Panc1 (cell line): ENCODE data around the gene SCAF1. TPM values are rescaled to one million over a fixed set of nuclear protein-coding genes. Genes with fewer than 3 reads are reported as not detected.

Experiments
- ATAC-seq: fragments of 200-7000 bp; cut with Tn5 transposase; 2 replicates; pipeline ENCODE4 v1.9.1; 2020; ENCODE audit warnings: mild to moderate bottlenecking, moderate library complexity
- BruUV-seq: library from RNA; stranded (reverse); fragments of 400-500 nt; replicated peaks from 2 replicates; lab custom pipeline; 2021; lab: Mats Ljungman, UMichigan
- CTCF ChIA-PET: fragments of 300-600 bp; sonication (Branson Sonifier 250); formaldehyde crosslinking; loops from one replicate; lab custom pipeline; 2022; ENCODE audit warnings: antibody characterized with exemption; lab: Charles Lee
- POLR2A ChIA-PET: fragments of 300-600 bp; sonication (Branson Sonifier 250); formaldehyde crosslinking; loops from one replicate; lab custom pipeline; 2022; ENCODE audit warnings: antibody characterized with exemption; lab: Charles Lee
- DNase-seq: peaks from one replicate; pipeline ENCODE4 v3.0.0-alpha.2; 2010; ENCODE audit warnings: low read depth, low spot score
- H3K27ac ChIP-seq: 2 replicates; pipeline ENCODE4 v1.5.1; 2011; ENCODE audit warnings: mild to moderate bottlenecking, low read length, inconsistent platforms
- H3K27me3 ChIP-seq: fragments of 200-500 bp; sonication (Bioruptor generic); 2 replicates; pipeline ENCODE4 v1.6.0; 2014; ENCODE audit warnings: low read length, inconsistent platforms; ENCODE audit not compliant: control insufficient read depth, insufficient read depth
- H3K36me3 ChIP-seq: fragments of 200-500 bp; sonication (Bioruptor generic); 2 replicates; pipeline ENCODE4 v1.5.1; 2014; ENCODE audit warnings: inconsistent platforms, mild to moderate bottlenecking, low read length, moderate library complexity; ENCODE audit not compliant: control insufficient read depth, insufficient read depth
- H3K4me1 ChIP-seq: 2 replicates; pipeline ENCODE4 v1.5.1; 2011; ENCODE audit warnings: inconsistent platforms, mild to moderate bottlenecking, low read length, moderate library complexity; ENCODE audit not compliant: control insufficient read depth, insufficient read depth
- H3K4me3 ChIP-seq, 2 experiments: 2 replicates each; pipeline ENCODE4 v1.5.1; 2011 to 2012; ENCODE audit warnings: low read depth in 2 of 2, low read length in 2 of 2, mild to moderate bottlenecking in 2 of 2, inconsistent platforms in 1 of 2, moderate library complexity in 1 of 2
- H3K9me3 ChIP-seq: fragments of 200-500 bp; sonication (Bioruptor generic); 2 replicates; pipeline ENCODE4 v1.5.1; 2014; ENCODE audit warnings: low read depth, mild to moderate bottlenecking, inconsistent platforms, low read length, moderate library complexity; ENCODE audit not compliant: control insufficient read depth, insufficient read depth
- POLR2AphosphoS5 ChIP-seq: IDR thresholded peaks from 2 replicates; pipeline ENCODE4 v1.6.1; 2012; ENCODE audit warnings: mild to moderate bottlenecking, low read depth, low read length, moderate library complexity
- SIN3A ChIP-seq: IDR thresholded peaks from 2 replicates; pipeline ENCODE4 v1.6.1; 2012; ENCODE audit warnings: low read depth, mild to moderate bottlenecking, low read length, moderate library complexity, borderline replicate concordance; ENCODE audit not compliant: insufficient read depth
- TCF7L2 ChIP-seq: IDR thresholded peaks from 2 replicates; pipeline ENCODE4 v1.6.1; 2011; ENCODE audit warnings: mild to moderate bottlenecking, low read depth, low read length, inconsistent platforms
- in situ Hi-C: cut with HindIII; loops from 2 replicates; pipeline ENCODE4 v1.10.0; 2016; ENCODE audit warnings: low sequenced_read_pairs, low pct_unique_long_range_greater_than_20kb
- intact Hi-C: fragments of 100-400 bp; cut with micrococcal nuclease; formaldehyde crosslinking; loops from one replicate; pipeline ENCODE4 v1.10.0; 2022; ENCODE audit not compliant: unreplicated experiment
- total RNA-seq: library from RNA; stranded (reverse); gene quantifications from one replicate; pipeline ENCODE4 v1.2.1, GENCODE V29; 2021; ENCODE audit not compliant: unreplicated experiment
- TF ChIP-seq, protein P1 (sequence below), 2 experiments: IDR thresholded peaks; 2 replicates each; pipeline ENCODE4 v1.6.1; 2011 to 2012; ENCODE audit warnings: low read depth in 2 of 2, control low read depth in 1 of 2, low read length in 1 of 2, mild to moderate bottlenecking in 1 of 2, moderate library complexity in 1 of 2; ENCODE audit not compliant: insufficient read depth in 1 of 2
- TF ChIP-seq, protein P2 (sequence below): fragments of 450-650 bp; IDR thresholded peaks from 2 replicates; pipeline ENCODE4 v1.5.1; 2017; ENCODE audit warnings: mild to moderate bottlenecking

SCAF1 gene
- total RNA-seq, 1 experiment from 2014 or later: 77.4 TPM

DNA sequence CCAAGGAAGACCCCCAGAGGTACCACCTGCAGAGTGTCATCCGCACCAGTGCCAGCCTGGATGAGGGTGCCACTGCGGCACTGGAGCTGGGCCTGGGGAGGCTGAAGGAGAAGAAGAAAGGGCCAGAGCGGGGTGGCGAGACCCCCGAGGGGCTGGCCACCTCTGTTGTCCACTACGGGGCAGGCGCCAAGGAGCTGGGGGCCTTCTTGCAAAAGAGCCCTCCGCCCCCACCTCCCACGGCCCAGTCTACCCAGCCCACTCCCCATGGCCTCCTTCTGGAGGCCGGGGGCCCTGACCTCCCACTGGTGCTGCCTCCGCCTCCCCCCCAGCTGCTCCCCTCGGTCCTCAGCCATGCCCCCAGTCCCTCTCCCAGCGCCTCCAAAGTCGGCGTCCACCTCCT lies 45.6 kb upstream of the SCAF1 start:
- H3K4me1 ChIP-seq: peaks cover 8% of the 10 kb centered on the region
- in situ Hi-C loops (no loop called here), intact Hi-C loops (no loop called here)
- POLR2A ChIA-PET: no interaction called here
- DNase-seq: no peak
- H3K4me3 ChIP-seq: no peak overlapping the region
- H3K36me3 ChIP-seq: no peaks in the 10 kb centered on the region; the same call in 1 of the 2 replicates
- no peak overlapping the region for H3K27ac ChIP-seq
- no TSS peak for BruUV-seq
- CTCF ChIA-PET: no interaction called here
- ATAC-seq: no peak
- TF ChIP-seq SIN3A: no peak
- no peak for TF ChIP-seq POLR2AphosphoS5
- no peak for TF ChIP-seq TCF7L2
- TF ChIP-seq, protein P1, sequence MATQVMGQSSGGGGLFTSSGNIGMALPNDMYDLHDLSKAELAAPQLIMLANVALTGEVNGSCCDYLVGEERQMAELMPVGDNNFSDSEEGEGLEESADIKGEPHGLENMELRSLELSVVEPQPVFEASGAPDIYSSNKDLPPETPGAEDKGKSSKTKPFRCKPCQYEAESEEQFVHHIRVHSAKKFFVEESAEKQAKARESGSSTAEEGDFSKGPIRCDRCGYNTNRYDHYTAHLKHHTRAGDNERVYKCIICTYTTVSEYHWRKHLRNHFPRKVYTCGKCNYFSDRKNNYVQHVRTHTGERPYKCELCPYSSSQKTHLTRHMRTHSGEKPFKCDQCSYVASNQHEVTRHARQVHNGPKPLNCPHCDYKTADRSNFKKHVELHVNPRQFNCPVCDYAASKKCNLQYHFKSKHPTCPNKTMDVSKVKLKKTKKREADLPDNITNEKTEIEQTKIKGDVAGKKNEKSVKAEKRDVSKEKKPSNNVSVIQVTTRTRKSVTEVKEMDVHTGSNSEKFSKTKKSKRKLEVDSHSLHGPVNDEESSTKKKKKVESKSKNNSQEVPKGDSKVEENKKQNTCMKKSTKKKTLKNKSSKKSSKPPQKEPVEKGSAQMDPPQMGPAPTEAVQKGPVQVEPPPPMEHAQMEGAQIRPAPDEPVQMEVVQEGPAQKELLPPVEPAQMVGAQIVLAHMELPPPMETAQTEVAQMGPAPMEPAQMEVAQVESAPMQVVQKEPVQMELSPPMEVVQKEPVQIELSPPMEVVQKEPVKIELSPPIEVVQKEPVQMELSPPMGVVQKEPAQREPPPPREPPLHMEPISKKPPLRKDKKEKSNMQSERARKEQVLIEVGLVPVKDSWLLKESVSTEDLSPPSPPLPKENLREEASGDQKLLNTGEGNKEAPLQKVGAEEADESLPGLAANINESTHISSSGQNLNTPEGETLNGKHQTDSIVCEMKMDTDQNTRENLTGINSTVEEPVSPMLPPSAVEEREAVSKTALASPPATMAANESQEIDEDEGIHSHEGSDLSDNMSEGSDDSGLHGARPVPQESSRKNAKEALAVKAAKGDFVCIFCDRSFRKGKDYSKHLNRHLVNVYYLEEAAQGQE (IDR thresholded peaks at IDR 0.05; ENCODE audit: insufficient read depth in 1 of 2, low read depth in 2 of 2, low read length in 1 of 2): no peak
- TF ChIP-seq, protein P2, sequence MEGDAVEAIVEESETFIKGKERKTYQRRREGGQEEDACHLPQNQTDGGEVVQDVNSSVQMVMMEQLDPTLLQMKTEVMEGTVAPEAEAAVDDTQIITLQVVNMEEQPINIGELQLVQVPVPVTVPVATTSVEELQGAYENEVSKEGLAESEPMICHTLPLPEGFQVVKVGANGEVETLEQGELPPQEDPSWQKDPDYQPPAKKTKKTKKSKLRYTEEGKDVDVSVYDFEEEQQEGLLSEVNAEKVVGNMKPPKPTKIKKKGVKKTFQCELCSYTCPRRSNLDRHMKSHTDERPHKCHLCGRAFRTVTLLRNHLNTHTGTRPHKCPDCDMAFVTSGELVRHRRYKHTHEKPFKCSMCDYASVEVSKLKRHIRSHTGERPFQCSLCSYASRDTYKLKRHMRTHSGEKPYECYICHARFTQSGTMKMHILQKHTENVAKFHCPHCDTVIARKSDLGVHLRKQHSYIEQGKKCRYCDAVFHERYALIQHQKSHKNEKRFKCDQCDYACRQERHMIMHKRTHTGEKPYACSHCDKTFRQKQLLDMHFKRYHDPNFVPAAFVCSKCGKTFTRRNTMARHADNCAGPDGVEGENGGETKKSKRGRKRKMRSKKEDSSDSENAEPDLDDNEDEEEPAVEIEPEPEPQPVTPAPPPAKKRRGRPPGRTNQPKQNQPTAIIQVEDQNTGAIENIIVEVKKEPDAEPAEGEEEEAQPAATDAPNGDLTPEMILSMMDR: no peak
- no peaks in the 10 kb centered on the region for H3K9me3 ChIP-seq
- no peaks in the 10 kb centered on the region for H3K27me3 ChIP-seq

DNA sequence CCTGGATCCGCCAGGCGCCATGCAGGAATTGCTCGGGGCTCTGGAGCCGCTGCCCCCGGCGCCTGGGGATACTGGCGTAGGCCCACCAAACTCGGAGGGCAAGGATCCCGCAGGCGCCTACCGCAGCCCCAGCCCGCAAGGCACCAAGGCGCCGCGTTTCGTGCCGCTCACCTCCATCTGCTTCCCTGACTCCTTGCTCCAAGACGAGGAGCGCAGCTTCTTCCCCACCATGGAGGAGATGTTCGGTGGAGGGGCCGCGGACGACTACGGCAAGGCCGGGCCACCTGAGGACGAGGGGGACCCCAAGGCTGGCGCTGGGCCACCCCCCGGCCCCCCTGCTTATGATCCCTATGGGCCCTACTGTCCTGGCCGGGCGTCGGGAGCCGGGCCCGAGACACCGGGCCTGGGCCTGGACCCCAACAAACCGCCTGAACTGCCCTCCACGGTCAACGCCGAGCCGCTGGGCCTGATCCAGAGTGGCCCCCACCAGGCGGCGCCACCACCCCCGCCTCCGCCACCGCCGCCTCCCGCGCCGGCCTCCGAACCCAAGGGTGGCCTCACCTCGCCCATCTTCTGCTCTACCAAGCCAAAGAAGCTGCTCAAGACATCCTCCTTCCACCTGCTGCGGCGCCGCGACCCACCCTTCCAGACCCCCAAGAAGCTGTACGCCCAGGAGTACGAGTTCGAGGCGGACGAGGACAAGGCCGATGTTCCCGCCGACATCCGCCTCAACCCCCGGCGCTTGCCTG lies 44.9 kb upstream of the SCAF1 start:
- Histone ChIP-seq H3K27me3 (no peaks in the 10 kb centered on the region), H3K36me3 (no peaks in the 10 kb centered on the region; the same call in 1 of the 2 replicates), H3K27ac (no peak overlapping the region), H3K4me1 (peaks cover 8% of the 10 kb centered on the region), H3K4me3 (no peak overlapping the region), H3K9me3 (no peaks in the 10 kb centered on the region)
- no TSS peak for BruUV-seq
- CTCF ChIA-PET: no interaction called here
- POLR2A ChIA-PET: no interaction called here
- in situ Hi-C loops: no loop called here
- DNase-seq: no peak
- ATAC-seq: no peak
- intact Hi-C loops: no loop called here
- TF ChIP-seq, protein P2: no peak; the same call in 1 of the 2 replicates
- TF ChIP-seq, protein P1 (IDR thresholded peaks at IDR 0.05; ENCODE audit: insufficient read depth in 1 of 2, low read depth in 2 of 2, low read length in 1 of 2): no peak
- TF ChIP-seq SIN3A: no peak
- TF ChIP-seq POLR2AphosphoS5: no peak
- no peak for TF ChIP-seq TCF7L2
